ENCODE data around the gene OR2F1.

DNA sequence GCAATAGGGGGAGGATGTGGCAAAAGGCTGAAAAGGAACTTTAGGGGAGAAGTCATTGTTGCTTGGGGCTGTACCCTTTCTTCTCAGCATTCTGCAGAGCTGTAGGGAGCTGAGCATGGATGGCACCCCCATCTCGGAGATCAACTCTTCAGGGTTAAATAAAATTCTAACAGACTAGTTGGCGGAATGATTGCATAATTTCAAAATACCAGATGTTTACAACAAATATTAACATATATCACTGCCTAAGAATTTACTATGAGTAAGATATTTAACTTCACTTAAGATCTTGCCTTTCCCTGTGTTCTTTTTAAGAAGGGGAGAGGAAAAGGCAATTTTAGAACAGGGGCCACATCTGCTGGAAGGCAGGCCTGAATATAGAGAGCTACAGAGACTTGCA lies 509 bp upstream of the OR2F1 start:
- no peak for TF ChIP-seq CTCF (IDR thresholded peaks at IDR 0.05)
- TF ChIP-seq POLR2AphosphoS5 (IDR thresholded peaks at IDR 0.05): no peak
- TF ChIP-seq POLR2A (IDR thresholded peaks at IDR 0.05): no peak
- TF ChIP-seq EP300 (IDR thresholded peaks at IDR 0.05): no peak
